ENCODE measurements around the gene TECR.

Gene TECR

DNA sequence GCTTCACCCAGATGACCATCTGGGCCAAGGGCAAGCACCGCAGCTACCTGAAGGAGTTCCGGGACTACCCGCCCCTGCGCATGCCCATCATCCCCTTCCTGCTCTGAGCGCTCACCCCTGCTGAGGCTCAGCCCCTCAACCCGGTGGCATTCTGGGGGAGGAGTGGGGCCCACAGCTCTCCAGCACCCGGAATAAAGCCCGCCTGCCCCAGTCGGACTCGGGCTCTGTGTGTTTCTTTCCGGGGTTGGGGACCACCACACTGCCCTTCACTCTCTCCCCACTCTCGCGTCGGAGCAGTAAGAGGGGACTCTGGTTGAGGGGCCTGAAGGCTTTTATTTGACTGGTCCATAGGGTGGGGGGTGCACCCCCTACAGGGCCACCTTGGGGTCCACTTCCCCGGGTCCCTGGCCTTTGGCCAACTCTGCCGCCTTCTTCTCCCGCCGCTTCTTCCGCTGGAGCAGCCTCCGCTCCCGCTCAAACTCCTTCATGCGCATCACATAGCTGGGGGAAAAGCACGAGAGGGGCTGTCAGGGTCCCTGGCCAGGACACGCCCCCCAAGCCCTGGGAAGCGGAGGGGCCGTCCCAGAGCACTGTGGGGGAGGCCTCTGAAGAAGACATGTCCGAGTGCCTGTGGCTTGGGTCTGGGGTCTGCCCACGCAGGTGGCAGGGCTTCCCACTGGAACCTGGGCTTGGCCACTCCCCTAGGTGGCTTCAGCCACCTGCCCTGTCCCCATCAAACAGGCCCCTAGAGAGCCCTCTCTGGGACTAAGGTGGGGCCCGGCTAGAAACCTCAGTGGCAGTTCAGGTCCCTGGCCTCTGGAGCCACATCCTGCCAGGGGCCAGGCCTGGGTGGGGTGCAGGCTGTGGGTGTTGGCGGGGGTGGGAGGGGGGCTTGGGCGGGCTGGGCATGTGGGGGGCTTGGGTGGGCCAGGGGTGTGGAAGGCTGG is 36.6 kb downstream of the TECR start:
- DNase-seq: no peak
- Histone ChIP-seq H3K27me3 (no peaks in the 10 kb centered on the region), H3K36me3 (peaks cover 31% of the 10 kb centered on the region), H3K9me3 (no peaks in the 10 kb centered on the region), H3K4me3 (ENCODE audit: low read depth, low read length) (no peak overlapping the region), H3K4me1 (peaks cover 6% of the 10 kb centered on the region)
- TF ChIP-seq, protein P1, sequence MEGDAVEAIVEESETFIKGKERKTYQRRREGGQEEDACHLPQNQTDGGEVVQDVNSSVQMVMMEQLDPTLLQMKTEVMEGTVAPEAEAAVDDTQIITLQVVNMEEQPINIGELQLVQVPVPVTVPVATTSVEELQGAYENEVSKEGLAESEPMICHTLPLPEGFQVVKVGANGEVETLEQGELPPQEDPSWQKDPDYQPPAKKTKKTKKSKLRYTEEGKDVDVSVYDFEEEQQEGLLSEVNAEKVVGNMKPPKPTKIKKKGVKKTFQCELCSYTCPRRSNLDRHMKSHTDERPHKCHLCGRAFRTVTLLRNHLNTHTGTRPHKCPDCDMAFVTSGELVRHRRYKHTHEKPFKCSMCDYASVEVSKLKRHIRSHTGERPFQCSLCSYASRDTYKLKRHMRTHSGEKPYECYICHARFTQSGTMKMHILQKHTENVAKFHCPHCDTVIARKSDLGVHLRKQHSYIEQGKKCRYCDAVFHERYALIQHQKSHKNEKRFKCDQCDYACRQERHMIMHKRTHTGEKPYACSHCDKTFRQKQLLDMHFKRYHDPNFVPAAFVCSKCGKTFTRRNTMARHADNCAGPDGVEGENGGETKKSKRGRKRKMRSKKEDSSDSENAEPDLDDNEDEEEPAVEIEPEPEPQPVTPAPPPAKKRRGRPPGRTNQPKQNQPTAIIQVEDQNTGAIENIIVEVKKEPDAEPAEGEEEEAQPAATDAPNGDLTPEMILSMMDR (IDR thresholded peaks at IDR 0.05; ENCODE audit: low read depth, low read length): no peak

DNA sequence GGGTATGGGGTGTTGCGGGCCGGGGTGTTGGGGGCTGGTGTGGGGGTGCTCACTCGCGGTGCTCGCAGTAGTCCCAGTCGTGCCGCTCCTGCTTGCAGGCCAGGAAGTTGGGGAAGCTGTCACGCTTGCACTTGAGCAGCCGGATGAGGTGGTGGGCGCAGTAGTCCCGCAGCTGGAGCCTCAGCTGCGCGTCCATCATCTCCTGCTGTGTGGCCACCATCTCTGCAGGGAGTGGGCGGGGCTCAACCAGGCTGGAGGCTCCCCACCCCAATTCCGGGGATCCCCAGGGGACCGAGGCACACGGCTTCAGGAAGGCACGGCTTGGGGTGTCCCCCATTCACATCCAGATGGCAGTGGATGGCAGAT is 37.3 kb downstream of the TECR start:
- peaks cover 6% of the 10 kb centered on the region for H3K4me1 ChIP-seq
- peaks cover 31% of the 10 kb centered on the region for H3K36me3 ChIP-seq
- DNase-seq: no peak
- no peaks in the 10 kb centered on the region for H3K9me3 ChIP-seq
- no peak overlapping the region for H3K4me3 ChIP-seq (ENCODE audit: low read depth, low read length)
- H3K27me3 ChIP-seq: no peaks in the 10 kb centered on the region
- TF ChIP-seq, protein P1 (IDR thresholded peaks at IDR 0.05; ENCODE audit: low read depth, low read length): no peak

DNA sequence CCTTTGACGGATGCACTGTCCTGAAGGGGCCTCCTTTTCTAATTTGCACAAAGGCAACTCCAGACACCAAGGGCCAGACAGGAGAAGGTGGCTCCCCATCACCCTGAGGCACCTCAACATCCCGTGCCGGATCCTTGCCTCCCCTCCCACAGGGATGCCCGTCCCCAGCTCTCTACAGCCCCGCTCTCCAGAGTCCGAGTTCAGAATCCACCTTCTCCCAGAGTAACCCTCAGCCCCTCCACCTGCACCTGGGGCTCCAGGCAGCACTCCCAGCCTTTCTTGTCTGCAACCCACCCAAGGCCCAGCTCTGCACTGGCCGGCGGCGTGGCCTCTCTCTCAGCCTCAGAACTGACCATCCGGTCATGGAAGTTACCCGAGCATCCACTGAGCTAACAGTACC is 37.7 kb downstream of the TECR start:
- no peaks in the 10 kb centered on the region for H3K9me3 ChIP-seq
- H3K4me3 ChIP-seq (ENCODE audit: low read depth, low read length): no peak overlapping the region
- peaks cover 31% of the 10 kb centered on the region for H3K36me3 ChIP-seq
- peaks cover 6% of the 10 kb centered on the region for H3K4me1 ChIP-seq
- TF ChIP-seq, protein P1 (IDR thresholded peaks at IDR 0.05; ENCODE audit: low read depth, low read length): no peak
- DNase-seq: no peak
- no peaks in the 10 kb centered on the region for H3K27me3 ChIP-seq

DNA sequence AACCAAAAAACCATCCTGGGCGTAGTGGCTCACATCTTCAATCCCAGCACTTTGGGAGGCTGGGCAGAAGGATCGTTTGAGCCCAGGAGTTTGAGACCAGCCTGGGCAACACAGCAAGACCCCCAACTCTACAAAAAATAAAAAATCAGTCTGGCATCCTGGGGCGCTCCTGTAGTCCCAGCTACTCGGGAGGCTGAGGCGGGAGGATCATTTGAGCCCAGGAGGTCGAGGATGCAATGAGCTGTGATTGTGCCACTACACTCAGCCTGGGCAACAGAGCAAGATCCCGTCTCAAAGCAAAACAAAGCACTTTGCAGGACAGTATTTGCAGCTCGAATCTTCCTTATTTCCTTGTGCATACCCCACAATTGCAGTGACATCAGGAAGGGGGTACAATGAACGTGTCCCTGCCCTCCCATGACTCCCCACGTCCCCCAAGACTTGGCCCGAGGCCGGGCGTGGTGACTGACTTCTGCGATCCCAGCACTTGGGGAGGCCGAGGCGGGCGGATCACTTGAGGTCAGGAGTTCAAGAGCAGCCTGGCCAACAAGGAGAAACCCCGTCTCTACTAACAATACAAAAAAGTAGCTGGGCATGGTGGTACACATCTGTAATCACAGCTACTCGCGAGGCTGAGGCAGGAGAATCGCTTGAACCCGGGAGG is 41.6 kb downstream of the TECR start:
- Histone ChIP-seq H3K27me3 (no peaks in the 10 kb centered on the region), H3K4me1 (no peaks in the 10 kb centered on the region), H3K4me3 (ENCODE audit: low read depth, low read length) (peak overlapping the region; percentile 97), H3K9me3 (no peaks in the 10 kb centered on the region), H3K36me3 (peaks cover 5% of the 10 kb centered on the region)
- TF ChIP-seq, protein P1 (IDR thresholded peaks at IDR 0.05; ENCODE audit: low read depth, low read length): no peak
- no peak for DNase-seq

DNA sequence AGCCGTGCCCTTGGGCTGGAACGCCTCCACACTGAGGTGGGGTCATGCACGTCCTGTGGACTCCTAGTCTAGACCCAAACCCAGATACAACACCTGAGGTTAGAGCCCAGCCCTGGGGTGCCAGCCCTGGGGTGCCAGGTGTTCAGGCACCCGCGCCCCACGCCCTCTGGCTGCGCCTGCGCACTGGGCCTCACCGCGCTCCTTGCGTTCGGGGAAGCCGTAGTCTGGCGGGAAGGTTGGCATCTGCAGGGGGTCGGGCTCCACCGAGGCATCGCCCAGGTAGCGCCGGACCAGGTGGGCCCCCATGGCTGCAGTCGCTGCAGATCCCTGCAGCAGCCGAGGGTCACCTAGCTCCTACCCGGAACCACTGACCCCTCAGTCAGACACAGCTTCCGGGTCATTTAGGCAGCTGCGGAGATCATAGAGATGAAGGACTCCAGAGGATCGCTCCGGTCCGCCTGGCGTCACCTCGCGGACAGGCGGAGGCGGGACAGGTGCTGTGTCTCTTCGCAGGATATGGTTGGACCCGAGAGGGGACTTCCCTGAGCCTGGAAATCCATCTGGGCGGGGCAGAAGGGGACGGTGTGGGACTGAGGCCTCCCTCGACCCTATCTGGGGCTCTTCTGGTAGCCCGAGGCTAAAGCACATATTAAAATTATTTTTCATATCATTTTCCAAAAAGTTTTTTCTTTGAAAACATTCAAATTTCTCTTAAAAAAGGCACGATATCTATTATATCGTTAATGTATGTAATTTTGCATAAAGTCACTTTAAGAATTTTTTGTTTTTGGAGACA is 42.5 kb downstream of the TECR start, which contains the start of gene NDUFB7:
Gene NDUFB7, minus strand, starts transcription at position 372 of the 796 bp plus-strand sequence. Its CDS starts 66 bp downstream, at position 306.
- H3K36me3 ChIP-seq: peaks cover 2% of the 10 kb centered on the region; the same call in 1 of the 2 replicates
- no peaks in the 10 kb centered on the region for H3K4me1 ChIP-seq
- DNase-seq: peak; percentile 93
- TF ChIP-seq, protein P1 (IDR thresholded peaks at IDR 0.05; ENCODE audit: low read depth, low read length): peak; percentile 72
- H3K27me3 ChIP-seq: no peaks in the 10 kb centered on the region
- H3K9me3 ChIP-seq: no peaks in the 10 kb centered on the region
- peak within 1 kb of the TSS; percentile 97 for H3K4me3 ChIP-seq (ENCODE audit: low read depth, low read length)

Data from BE2C (cell line).